GM12875 (cell line): ENCODE measurements around the gene PAPPA.

Source experiments
- H3K4me3 ChIP-seq: one replicate; pipeline ENCODE4 v1.5.1; 2011; ENCODE audit warnings: low read depth, low read length, control low read depth
- CTCF ChIP-seq: IDR thresholded peaks from 2 replicates; pipeline ENCODE4 v1.5.1; 2011; ENCODE audit warnings: low read depth, mild to moderate bottlenecking, control low read depth, inconsistent platforms, low read length, moderate library complexity, borderline replicate concordance; ENCODE audit not compliant: insufficient read depth

Gene PAPPA

GRCh38 chr9:116372081-116372673 lies 218.6 kb downstream of the PAPPA start:
- TF ChIP-seq CTCF: no peak
- no peak overlapping the region for H3K4me3 ChIP-seq

GRCh38 chr9:116372786-116373185 lies 219.2 kb downstream of the PAPPA start:
- no peak for TF ChIP-seq CTCF
- no peak overlapping the region for H3K4me3 ChIP-seq

- H3K4me3 ChIP-seq: no peak overlapping the region
These were observed 223.7 kb downstream of the PAPPA start for GRCh38 chr9:116377179-116377798.

GRCh38 chr9:116378873-116379272 lies 225.3 kb downstream of the PAPPA start:
- no peak for TF ChIP-seq CTCF
- H3K4me3 ChIP-seq: no peak overlapping the region

More at GRCh38 chr9:116377179-116377798, 223.7 kb downstream of the PAPPA start:
- TF ChIP-seq CTCF: no peak

GRCh38 chr9:116379821-116380220 lies 226.2 kb downstream of the PAPPA start:
- no peak for TF ChIP-seq CTCF
- no peak overlapping the region for H3K4me3 ChIP-seq

GRCh38 chr9:116380496-116380995 lies 227.0 kb downstream of the PAPPA start:
- TF ChIP-seq CTCF: no peak
- H3K4me3 ChIP-seq: no peak overlapping the region

- no peak for TF ChIP-seq CTCF
- no peak overlapping the region for H3K4me3 ChIP-seq
These were observed 227.8 kb downstream of the PAPPA start for GRCh38 chr9:116381350-116381749.
